RCC 7860 (cell line): ENCODE data around the gene CWC27.

ENCODE experiments used
- DNase-seq: peaks from one replicate; pipeline ENCODE4 v3.0.0-alpha.2; 2015; ENCODE audit warnings: low spot score
- FAIRE-seq: peaks from 2 replicates; lab custom pipeline; 2012; peaks lifted over from hg19 to GRCh38; lab: Jason Lieb, UNC

Gene CWC27

DNA sequence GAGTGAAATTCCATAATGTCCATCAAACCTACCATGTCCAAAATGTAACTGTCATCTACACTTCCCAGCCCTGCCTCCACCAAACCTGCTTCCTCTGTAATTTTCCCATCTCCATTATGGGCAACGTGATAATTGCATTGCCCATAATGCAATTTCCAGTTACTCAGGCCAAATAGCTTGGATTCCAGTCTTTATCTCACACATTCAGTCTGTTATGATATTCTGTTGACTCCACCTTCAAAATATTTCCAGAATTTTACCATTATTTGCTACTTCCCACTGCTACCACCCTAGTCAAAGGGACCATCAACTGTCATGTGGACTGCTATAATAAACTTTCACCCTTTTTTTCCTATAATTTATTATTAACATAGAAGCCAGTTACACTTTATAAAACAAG, 256.0 kb downstream of the CWC27 start:
- FAIRE-seq (no peak), DNase-seq (no peak)

DNA sequence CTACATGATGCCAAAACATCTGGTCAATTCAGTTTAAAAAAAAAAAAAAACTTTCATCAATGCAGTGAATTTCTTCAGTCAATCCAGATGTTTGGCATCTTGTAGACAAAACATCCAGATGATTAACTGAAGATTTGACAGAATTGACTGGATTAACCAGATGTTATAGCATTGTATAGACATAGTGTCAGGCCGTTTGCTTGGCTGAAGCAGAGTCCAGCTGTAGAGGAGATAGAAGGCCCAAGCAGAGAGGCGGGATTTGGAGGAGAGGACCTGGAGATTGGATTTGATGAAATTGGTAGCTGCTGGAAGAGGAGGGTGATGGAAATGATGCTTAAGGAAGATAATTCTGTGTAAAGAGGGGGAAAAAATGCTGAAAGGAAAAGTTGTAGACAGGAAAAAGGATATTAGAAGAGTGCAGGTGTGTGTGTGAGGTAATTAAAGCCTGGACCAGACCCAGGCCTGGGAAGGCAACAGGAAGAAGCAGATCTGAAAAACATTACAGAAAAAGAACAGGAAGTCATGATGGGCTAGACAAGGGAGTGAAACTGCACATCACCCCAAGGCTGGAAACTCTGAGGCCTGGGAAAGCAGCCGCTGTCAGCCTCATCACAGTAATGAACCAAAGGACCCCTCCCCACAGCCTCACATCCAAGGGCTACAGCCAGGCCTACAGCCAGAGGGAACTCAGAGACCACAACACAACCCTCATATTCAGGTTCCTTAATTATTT, 258.3 kb downstream of the CWC27 start:
- DNase-seq (no peak), FAIRE-seq (no peak)

DNA sequence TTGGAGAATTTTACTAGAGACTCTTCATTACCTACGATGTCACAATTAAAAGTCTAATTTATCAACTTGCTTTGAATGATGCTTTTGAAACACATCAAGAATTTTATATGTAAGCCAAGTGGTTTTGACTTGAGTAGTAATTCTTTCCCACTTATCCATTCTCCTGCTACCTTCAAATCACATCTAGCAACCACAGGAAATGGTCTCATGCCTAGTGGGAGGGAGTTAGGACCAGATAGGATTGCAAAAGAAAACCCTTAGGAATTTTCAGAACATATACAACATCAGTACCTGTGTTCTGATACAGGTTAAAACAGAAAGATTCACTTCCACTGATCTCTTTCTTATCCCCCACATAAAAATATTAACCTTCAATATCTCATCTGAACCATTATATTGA, 260.4 kb downstream of the CWC27 start:
- no peak for DNase-seq
- FAIRE-seq, result no peak

DNA sequence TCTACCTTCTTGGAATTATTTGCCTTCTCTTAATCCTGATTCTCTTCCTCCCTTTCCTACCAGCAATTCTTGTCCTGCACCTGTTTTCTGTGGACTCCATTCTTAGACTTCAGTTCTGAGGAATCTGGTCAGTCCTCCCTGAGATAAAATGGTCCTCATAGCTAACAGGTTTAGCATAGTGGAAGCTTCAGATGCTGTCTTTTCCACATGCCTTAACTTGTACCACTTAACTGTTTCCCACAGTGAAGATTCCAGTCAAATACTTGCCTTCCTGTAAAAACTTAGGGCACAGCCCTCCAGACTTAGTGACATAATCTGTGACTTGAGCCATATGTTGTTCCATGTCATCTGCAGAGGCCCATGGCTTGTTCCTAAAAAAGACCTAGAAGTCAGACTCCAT, 261.3 kb downstream of the CWC27 start:
- FAIRE-seq (no peak), DNase-seq (no peak)

DNA sequence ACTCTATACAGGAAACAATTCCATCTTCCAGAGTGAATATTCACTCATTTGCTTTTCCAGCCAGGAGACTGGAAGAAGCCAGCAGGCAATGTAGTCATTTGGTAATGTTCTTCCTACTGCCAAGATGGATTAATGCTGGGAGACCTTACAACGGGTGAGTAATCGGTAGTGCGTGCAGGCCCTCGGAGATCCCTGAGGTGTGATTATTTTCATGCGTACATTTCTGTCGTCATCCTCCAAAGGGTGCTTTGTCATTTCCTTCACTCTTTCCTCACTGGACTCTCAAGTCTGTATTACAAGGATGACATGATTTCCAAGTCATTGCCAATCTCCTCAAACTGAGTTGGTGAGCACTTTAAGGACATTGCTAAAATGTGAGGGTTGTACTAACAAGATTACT, 263.5 kb downstream of the CWC27 start:
- DNase-seq (peak; percentile 42), FAIRE-seq (no peak)

DNA sequence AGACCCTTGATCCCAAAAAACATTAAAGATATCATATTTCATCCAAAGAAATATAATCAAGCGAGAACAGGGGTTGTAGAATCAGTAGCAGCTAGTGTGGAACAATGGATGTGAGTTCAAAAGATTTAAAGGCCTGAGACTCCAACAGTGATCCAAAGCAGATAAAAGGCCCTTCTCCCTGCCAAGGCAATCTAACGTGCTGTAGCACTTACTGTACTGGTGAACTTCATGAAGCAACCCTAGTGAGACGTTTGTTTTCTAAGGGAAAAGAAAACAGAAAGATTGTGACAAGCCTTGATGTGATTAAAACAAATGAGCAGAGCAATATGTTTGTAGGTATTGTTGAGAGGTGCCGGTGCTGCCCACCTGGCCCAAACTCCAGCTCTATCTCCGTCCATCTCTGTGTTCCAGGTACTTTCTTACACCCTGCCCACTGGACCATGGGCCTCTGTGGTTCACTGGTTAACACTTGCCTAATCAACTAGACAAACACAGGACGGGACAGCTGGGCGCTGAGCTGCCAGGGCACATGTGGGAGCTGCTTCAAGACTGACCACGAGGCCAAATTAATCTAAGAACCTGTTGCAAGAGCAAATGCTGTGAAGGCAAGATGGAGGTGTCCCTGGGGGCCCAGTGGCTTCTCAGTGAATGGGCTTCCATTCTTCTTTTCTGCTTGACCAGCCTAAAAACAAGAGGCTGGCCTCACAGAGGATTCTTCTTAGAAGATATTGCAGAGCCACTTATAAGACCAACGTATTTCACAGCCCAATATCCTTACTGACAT, 265.5 kb downstream of the CWC27 start:
- FAIRE-seq, result no peak
- DNase-seq, result peak; percentile 22

DNA sequence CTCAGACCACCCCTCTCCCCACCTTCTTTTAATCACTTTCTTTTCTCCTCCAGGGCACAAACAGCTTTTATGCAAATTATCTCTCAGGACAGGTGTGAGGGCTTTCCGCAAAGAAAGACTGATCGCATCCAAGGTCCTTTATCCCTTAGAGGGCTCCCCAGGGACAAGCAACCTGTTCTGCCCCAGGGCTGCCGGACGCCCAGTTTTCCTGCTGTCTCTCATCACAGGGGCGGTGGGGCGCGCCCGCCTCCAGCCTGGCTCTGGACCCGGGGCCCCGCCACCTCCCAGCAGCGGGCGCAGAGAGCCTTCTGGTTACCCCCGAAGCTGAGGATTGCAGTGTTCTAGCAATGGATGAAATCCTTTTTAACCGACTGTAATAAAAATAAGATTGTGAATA, 266.1 kb downstream of the CWC27 start:
- FAIRE-seq (no peak), DNase-seq (no peak)

DNA sequence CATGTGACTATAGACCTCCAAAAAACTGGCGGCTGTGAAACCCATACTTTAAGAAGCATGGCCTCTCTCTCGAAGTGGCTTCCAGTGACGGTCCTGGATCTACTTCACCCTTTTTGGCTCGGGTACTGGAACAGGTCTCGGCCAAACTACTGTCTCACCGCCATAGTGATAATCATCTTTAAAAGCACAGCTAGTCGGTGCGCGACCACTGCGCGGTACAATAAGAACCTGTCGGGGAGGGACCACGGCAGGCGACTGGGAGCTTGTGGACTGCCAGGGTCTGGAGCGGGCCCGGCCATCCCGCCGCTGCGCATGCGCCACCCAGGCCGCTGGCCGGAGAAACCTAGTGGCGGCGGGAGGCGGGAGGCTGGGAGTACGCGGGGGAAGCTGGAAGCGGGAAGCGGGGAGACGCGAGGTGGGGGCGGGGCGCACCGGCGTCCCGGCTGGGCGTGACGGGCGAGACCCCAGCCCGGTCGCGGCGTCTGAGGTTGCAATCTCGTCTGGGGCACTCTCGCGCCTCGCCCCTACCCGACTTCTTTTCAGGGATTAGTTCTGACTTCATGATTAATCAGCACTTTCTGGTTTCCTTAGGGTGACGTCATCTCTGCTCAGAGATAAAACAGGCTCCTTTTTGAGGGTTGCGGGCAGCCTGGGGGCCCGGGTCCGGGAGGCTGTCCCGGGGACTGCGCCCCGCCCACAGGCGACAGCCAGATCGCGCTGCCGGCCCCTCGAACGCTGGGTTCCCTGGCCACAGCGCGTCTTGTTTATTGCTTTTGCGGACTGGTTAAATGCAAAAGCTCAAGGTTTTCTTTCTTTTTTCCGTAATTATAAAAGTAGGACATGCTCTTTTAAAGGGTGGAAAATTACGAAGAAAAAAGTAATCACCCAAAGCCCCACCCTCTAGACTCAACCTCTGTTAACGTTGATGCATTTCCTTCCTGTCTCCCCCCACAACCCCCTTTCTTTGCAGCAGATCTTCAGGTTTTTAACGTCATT, 266.8 kb downstream of the CWC27 start:
- FAIRE-seq, result no peak

DNA sequence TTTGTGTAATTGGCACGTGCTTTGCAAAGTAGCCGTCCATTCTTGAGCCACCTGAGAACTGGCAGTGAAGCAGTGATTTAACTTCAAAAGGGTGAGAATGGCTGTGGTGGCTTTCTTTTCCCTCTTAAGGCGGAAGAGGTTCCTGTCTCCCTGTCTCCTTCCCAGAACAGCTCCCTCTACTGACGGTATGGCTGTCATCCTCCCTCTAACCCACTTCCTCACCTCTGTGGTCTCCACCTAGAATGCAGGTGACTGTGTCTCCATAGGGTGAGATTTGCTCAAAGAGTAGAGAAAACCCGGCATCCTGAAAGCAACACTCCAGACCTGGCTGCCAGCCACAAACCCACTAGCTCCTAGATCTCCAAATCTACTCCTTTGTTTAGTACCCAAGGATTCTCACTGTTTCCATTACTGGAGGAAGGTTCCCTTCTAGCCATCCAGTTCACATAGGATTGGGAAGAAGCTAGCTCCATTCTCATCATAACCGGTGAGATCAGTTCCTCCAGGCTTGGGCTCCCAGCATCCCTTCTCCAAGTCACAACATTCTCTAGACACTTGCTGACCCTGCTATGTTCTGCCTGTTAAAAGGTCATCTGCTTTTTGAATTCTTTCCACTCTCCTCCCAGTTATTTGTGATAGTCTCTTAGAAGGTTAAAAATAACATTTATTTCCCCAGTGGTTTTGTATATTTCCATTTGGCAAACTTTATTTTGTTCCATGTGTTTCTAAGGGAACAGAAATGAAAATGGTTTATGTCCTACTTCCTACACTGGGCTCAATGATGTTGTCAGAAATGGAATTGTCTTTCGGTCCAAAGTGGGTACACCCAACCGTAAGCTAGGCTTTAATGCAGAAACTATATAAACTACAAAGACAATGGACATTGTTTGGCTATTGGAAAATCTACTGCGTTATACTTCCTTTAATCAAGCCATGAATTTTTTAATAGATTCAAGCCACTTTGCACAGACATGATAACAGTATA, 269.4 kb downstream of the CWC27 start:
- FAIRE-seq (no peak), DNase-seq (no peak)

More for the DNA sequence above, 266.8 kb downstream of the CWC27 start:
- peak; percentile 85 for DNase-seq

DNA sequence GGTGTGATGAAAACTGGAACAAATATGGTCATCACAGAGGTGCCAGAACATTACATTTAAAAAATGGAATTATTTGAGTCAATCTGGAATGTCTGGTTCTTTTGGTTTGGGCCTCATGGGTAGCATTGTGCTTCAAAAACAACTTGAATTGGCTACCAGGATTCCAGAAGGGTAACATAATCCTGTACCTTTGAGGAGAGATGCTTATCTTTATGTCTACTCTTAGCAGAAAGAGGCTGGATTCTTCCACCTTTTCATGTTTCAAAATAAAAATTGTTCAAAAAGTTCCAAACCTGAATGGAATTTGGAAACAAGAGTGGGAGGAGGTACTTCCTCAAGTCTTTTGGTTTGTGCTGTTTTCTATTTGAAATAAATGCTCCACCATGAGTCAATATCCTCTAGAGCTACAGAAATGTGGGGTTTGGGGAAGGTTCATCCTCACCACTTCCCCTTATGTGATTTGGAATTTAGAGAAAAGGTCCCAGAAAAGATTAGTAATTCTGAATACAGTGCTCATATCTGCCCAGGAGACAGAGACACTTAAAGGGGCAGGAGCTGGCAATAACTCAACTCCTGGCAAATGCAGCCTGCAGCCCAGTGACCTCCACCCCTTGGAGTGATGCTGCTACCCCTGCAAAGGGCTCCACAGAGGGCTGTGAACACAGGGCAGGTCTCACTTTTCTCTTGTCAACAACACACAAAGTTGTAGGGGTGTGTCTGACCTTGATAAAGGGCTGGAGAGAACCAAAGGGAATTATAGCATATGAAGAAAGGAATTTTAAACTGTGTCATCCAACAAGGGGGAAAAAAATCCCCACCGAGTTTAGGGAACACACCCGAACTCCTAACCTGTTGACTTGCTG, 272.8 kb downstream of the CWC27 start:
- FAIRE-seq (no peak), DNase-seq (no peak)

DNA sequence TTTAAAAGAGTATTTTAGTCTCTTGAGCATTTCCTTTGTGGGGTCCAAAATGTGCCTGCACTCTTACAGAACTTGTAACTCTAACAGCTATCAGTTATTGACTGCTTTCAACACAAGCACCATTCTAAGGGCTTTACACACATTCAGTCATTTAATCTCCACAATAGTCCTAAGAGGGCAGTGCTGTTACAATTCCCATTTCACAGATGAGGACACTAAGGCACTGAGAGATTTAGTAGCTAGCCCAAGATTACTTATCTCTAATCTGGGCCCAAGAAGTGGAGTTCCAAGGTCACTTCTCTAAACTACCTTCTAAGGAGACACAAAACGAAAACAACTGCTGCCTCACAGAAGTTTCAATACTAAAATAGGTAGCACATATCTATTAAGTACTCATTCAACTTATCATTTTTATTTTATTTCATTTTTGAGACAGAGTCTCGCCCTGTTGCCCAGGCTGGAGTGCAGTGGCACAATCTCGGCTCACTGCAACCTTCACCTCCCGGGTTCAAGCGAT, 275.2 kb downstream of the CWC27 start:
- DNase-seq (no peak), FAIRE-seq (no peak)

DNA sequence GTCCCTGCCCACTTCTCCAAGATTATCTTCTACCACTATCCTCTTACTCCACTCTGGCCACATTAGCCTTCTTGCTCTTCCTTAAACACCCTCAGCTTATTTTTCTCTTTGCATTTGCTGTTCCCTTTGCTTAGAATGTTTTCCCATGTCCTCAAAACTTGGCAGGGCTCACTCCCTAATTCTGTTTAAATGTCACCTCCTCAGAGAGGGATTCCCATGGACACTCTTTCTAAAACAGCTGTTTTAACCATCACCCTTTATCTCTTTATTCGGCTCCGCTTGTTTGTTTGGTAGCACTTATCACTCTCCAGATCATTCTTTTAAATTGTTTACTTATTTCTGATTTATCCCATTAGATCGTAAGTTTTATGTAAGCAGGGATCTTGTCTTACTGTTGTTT, 278.5 kb downstream of the CWC27 start:
- DNase-seq (no peak), FAIRE-seq (no peak)

DNA sequence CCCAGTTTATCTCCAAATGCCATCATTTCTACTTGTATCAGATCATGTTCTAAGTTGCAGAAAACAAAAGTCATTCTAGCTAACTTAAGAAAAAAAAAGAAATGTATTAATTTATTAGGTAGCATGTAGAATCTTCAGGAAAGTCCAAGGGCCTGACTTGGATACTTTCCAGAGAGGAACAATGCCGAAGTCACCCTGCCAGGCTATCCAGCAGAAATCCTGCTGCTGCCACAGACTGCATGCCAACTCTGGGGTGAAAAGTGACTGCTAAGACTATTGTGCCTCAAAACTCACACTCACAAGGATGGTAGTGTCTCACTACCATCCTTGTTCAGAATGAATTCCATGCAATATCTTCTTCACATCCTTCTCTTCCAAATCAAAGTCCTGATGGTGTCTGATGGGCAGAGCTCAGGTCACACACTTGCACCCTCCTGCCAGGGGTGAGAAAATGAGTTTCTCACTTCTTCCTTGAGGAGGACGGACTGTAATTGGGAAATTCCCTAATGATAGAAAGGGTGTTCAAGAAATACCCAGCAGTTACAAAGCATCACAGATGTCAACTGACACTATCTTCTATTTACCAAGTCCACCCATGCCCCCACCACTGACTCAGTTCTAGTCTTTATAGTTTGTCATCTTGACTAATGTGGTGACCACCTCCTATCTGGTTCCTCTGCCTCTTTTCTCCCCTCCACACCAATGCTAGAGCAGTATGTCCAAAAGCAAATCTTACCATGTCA, 279.4 kb downstream of the CWC27 start:
- FAIRE-seq (no peak), DNase-seq (no peak)

DNA sequence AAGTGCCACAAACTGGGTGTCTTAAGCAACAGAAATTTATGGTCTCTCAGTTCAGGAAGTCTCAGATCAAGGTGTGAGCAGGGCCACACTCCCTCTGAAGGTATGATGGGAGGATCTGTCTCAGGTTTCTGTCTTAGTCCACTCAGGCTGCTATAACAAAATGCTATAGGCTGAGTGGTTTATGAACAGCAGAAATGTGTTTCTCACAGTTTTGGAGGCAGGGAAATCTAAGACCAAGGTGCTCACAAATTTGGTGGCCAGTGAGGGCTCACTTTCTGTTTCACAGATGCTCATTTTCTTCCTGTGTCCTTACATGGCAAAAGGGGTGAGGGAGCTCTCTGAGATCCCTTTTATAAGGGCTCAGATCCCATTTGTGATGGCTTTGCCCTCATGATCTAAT, 281.4 kb downstream of the CWC27 start:
- DNase-seq (no peak), FAIRE-seq (no peak)

DNA sequence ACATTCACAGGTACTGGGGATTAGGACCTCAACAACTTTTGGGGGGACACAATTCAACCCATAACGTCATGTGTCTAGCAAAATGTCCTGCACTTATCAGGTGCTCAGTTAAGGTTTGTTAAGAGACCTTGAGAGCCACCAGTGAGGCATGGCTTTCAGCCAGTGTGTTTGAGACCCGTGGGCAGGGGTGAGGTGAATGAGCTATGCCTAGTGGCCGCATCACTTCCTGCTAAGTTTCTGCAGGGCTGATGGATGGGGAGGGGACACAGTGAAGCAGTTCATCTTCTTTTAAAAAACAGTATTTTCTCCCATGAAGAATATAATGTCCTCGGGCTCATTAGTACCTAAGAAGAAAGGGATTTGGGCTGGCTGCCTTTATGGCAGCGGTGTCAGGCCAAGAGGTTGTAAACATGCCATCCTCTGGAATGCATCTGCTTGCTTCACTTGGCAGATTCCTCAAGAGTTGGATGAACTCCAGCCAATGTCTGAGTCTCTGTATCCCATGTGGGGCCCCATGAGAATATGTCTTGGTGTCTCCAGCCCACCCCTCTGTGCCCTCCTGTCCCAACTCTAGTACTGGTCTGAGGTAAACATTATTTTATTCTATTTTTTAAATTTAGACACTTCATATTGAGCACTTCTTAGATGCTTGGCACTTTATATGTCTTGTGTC, 282.2 kb downstream of the CWC27 start:
- no peak for DNase-seq
- no peak for FAIRE-seq

DNA sequence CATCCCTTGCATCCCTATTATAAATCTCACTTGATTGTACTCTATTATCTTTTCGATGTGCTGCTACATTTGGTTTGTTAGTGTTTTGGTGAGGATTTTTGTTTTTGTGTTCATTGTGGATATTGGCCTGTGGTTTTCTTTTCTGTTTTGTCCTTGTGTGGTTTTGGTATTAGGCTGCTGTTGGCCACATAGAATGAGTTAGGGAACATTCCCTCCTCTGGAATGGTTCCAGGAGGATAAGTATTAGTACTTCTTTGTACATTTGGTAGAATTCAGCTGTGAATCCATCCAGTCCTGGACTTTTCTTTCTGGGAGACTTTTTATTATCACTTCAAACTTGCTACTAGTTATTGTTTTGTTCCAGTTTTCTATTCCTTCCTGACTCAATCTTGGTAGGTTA, 287.2 kb downstream of the CWC27 start:
- DNase-seq (no peak), FAIRE-seq (no peak)

DNA sequence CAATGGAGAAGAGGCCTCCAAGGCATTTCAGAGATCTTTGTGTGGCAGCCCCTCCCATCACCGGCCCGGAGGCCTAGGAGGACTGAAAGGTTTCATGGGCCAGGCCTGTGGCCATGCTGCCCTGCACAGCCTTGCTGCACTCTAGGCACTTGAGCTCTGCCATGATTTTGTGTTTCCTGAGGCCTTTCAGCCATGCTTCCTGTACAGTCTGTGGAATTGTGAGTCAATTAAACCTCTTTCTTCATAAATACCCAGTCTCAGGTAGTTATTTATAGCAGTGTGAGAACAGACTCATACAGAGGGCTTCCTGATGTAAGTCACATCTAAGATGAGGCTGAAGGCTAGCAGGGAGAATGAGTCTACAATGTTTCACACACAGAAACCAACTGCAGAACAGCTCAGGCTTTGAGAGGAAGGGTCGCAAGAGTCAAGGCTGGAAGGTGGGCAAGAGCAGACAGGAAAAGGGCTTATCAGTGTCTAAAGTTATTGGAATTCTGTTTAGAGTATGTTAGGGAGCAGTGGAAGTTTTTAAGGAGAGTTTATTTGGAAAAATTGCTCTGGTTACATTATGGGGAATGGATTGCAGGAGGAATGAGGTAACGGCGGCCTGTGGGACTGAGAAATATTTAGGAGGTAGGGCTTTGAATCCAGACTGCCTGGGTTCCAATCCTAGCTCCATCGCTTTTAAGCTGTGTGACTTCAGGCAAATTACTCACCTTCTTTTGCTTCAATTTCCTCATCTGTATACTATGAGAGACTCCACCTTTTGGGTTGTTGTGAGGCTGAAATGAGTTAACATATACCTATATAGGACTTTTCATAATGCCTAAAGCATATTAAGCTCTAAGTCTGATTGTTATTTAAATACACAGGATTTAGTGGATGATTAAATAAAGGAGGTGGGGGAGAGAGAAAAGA, 291.2 kb downstream of the CWC27 start:
- no peak for DNase-seq
- FAIRE-seq, result no peak
